DND-41 (cell line): ENCODE measurements around the gene MYO1D.

Experiments used
- CTCF ChIP-seq: IDR thresholded peaks from 2 replicates; pipeline ENCODE4 v1.5.1; 2012; ENCODE audit warnings: borderline replicate concordance, low read length, moderate library complexity, mild to moderate bottlenecking; ENCODE audit not compliant: poor library complexity, severe bottlenecking; ENCODE audit errors: extremely low read depth
- EZH2 ChIP-seq: IDR thresholded peaks from 3 replicates; pipeline ENCODE4 v1.6.1; 2012; ENCODE audit warnings: borderline replicate concordance, low read depth, mild to moderate bottlenecking, moderate library complexity, low read length, inconsistent platforms; ENCODE audit not compliant: severe bottlenecking

- TF ChIP-seq CTCF, result no peak
- no peak for TF ChIP-seq EZH2
Measured at GRCh38 chr17:32709562-32709961, 167.4 kb downstream of the MYO1D start.
